8988T (cell line): Measurements from ENCODE around the gene ADGRL4.
"Not testable (repeated sequence)": the region's sequence is repeated elsewhere in the genome, so short reads cannot be mapped to it uniquely, and the experiment has no call there.

ENCODE experiments used
- DNase-seq: peaks from one replicate; pipeline ENCODE4 v3.0.0; 2011

ADGRL4 gene

GRCh38 chr1:79006564-79006963 is at the start of gene ADGRL4:
ADGRL4 (minus strand) TSS chr1:79006730; CDS start chr1:79006654, 76 bp downstream.
- no peak for DNase-seq

- no peak for DNase-seq
Observed at GRCh38 chr1:79055856-79056255, 49.3 kb upstream of the ADGRL4 start.

GRCh38 chr1:79052829-79053449 is 46.4 kb upstream of the ADGRL4 start:
- no peak for DNase-seq

GRCh38 chr1:79044974-79045650 is 38.6 kb upstream of the ADGRL4 start:
- no peak for DNase-seq

- no peak for DNase-seq
Observed at GRCh38 chr1:79043506-79043905, 37.0 kb upstream of the ADGRL4 start.

- DNase-seq: no peak
Observed at GRCh38 chr1:79042539-79042938, 36.0 kb upstream of the ADGRL4 start.

- DNase-seq: no peak
Observed at GRCh38 chr1:79042117-79042516, 35.6 kb upstream of the ADGRL4 start.

GRCh38 chr1:79041666-79042065 is 35.1 kb upstream of the ADGRL4 start:
- no peak for DNase-seq

GRCh38 chr1:79040424-79041082 is 34.0 kb upstream of the ADGRL4 start:
- DNase-seq: no peak

GRCh38 chr1:79037085-79037484 is 30.6 kb upstream of the ADGRL4 start:
- DNase-seq: no peak

- no peak for DNase-seq
Observed at GRCh38 chr1:79012500-79012899, 6.0 kb upstream of the ADGRL4 start.

- no peak for DNase-seq
Observed at GRCh38 chr1:79010589-79010988, 4.1 kb upstream of the ADGRL4 start.

GRCh38 chr1:79005945-79006344 is 585 bp downstream of the ADGRL4 start:
- no peak for DNase-seq

GRCh38 chr1:79004916-79005315 is 1.6 kb downstream of the ADGRL4 start:
- no peak for DNase-seq

GRCh38 chr1:78996791-78997190 is 9.7 kb downstream of the ADGRL4 start:
- DNase-seq: no peak

- no peak for DNase-seq
Observed at GRCh38 chr1:78987042-78987441, 19.5 kb downstream of the ADGRL4 start.

GRCh38 chr1:78980511-78980910 is 26.0 kb downstream of the ADGRL4 start:
- no peak for DNase-seq

GRCh38 chr1:78972723-78973122 is 33.8 kb downstream of the ADGRL4 start:
- DNase-seq: no peak

- not testable (repeated sequence) for DNase-seq
Observed at GRCh38 chr1:78967091-78967490, 39.4 kb downstream of the ADGRL4 start.

- DNase-seq: no peak
Observed at GRCh38 chr1:78958711-78959110, 47.8 kb downstream of the ADGRL4 start.

- DNase-seq: no peak
Observed at GRCh38 chr1:78950826-78951225, 55.7 kb downstream of the ADGRL4 start.

GRCh38 chr1:78949227-78949626 is 57.3 kb downstream of the ADGRL4 start:
- DNase-seq: no peak

GRCh38 chr1:78919150-78919549 is 87.4 kb downstream of the ADGRL4 start:
- no peak for DNase-seq

GRCh38 chr1:78918157-78918556 is 88.4 kb downstream of the ADGRL4 start:
- no peak for DNase-seq
